Fibroblast of peridontal ligament (primary cell): ENCODE results near the gene SPATC1L.

ENCODE experiments used
- DNase-seq: peaks from one replicate; pipeline ENCODE4 v3.0.0-alpha.2; 2010; ENCODE audit errors: extremely low read depth

Gene SPATC1L

DNA sequence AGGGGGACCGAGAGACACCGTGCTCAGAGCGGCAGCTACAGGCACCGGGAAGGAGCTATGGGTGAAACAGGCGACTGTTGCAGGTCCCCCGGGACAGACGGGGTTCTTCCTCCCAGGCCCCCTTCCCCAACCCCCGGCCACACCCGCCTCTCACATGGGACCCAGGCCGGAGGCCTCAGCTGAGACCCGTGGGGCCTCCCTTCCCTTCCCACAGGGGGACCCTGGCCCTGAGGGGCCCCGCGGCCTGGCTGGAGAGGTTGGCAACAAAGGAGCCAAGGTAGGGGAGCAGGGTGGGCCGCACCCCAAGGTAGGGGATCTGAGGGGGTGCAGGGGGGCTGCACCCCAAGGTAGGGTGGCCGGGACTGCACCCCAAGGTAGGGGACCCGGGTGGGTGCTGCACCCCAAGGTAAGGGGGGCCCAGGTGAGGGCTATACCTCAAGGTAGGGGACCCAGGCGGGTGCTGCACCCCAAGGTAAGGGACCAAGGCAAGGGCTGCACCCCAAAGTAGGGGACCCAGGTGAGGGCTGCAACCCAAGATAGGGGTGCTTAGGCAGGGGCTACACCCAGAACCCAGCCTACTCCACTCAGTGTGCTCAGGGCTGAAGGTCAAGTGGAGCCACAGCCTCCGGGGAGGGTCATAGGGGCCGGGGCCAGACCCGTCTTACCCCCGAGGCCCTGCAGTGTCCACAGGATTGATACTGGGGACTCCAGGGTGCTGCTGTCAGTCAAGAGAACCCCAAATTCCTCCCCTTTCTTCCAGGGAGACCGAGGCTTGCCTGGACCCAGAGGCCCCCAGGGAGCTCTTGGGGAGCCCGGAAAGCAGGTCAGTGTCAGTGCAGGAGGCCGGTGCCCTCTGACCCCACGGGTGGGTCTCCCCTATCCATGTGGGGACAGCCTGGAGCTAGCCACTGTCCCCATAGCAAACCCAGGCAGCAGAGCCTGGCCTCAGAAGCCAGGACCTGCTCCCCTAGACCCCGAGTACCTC lies 63.7 kb downstream of the SPATC1L start:
- no peak for DNase-seq

GRCh38 chr21:46119637-46120271 lies 64.5 kb downstream of the SPATC1L start:
- DNase-seq: no peak

GRCh38 chr21:46119144-46119636 lies 65.1 kb downstream of the SPATC1L start:
- no peak for DNase-seq

GRCh38 chr21:46118316-46119143 lies 65.7 kb downstream of the SPATC1L start:
- no peak for DNase-seq

GRCh38 chr21:46117586-46118315 lies 66.5 kb downstream of the SPATC1L start:
- no peak for DNase-seq

GRCh38 chr21:46116776-46117585 lies 67.3 kb downstream of the SPATC1L start:
- peak; percentile 47 for DNase-seq

- no peak for DNase-seq
Measured at GRCh38 chr21:46116189-46116775, 68.0 kb downstream of the SPATC1L start.

GRCh38 chr21:46115441-46116188 lies 68.6 kb downstream of the SPATC1L start:
- no peak for DNase-seq

DNA sequence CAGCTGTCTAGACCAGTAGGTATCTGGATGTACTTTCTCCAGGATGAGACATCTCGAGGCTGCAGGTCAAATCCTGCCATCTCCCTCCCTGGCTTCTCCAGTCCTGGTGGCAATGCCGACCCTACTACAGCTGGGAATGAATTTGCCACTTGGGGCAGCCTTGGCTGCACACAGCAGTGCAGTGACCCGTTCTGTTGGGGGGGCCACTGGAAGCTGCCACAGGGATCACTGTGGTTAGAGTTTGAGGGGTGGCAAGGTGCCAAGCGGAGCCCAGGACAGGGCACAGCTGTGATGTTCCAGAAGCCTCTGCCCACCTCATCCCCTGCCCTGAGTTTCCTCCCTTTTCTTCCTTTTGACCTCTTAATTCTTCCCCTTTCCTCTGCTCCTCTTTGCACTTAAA lies 69.3 kb downstream of the SPATC1L start:
- DNase-seq: no peak

GRCh38 chr21:46113497-46114176 lies 70.6 kb downstream of the SPATC1L start:
- no peak for DNase-seq

- no peak for DNase-seq
Measured at GRCh38 chr21:46112725-46113215, 71.5 kb downstream of the SPATC1L start.

GRCh38 chr21:46111857-46112724 lies 72.2 kb downstream of the SPATC1L start:
- DNase-seq: no peak

GRCh38 chr21:46111193-46111571 lies 73.1 kb downstream of the SPATC1L start:
- DNase-seq: no peak
